Hepatocyte (in vitro differentiated cells): ENCODE measurements around the gene RAB3IL1. TPM values are rescaled to one million over a fixed set of nuclear protein-coding genes. Genes with fewer than 3 reads are reported as not detected.

Experiments
- DNase-seq: peaks from one replicate; pipeline ENCODE4 v3.0.0-alpha.2; 2016; ENCODE audit warnings: low spot score
- H2AFZ ChIP-seq: fragments of 200-600 bp; sonication (generic); 2 replicates; pipeline ENCODE4 v1.6.0; 2016; ENCODE audit warnings: antibody characterized with exemption, mild to moderate bottlenecking
- H3K27ac ChIP-seq: fragments of 200-600 bp; sonication (generic); 2 replicates; pipeline ENCODE4 v1.5.1; 2016; ENCODE audit warnings: mild to moderate bottlenecking
- H3K27me3 ChIP-seq: fragments of 200-600 bp; sonication (generic); 2 replicates; pipeline ENCODE4 v1.6.1; 2016
- H3K36me3 ChIP-seq: fragments of 200-600 bp; sonication (generic); replicated peaks from 2 replicates; pipeline ENCODE4 v1.5.1; 2016; ENCODE audit warnings: low read depth; ENCODE audit not compliant: insufficient read depth
- H3K4me1 ChIP-seq: fragments of 200-600 bp; sonication (generic); 2 replicates; pipeline ENCODE4 v1.5.1; 2016; ENCODE audit warnings: mild to moderate bottlenecking, moderate library complexity; ENCODE audit not compliant: insufficient read depth
- H3K4me2 ChIP-seq: fragments of 200-600 bp; sonication (generic); 2 replicates; pipeline ENCODE4 v1.6.0; 2016
- H3K4me3 ChIP-seq: fragments of 200-600 bp; sonication (generic); 2 replicates; pipeline ENCODE4 v1.5.1; 2016; ENCODE audit warnings: mild to moderate bottlenecking
- H3K79me2 ChIP-seq: fragments of 200-600 bp; sonication (generic); 2 replicates; pipeline ENCODE4 v1.6.0; 2017; ENCODE audit warnings: mild to moderate bottlenecking
- H3K9me2 ChIP-seq: fragments of 200-600 bp; sonication (generic); replicated peaks from 2 replicates; pipeline ENCODE4 v1.6.0; 2017; ENCODE audit warnings: mild to moderate bottlenecking; ENCODE audit not compliant: insufficient read depth
- H3K9me3 ChIP-seq: fragments of 200-600 bp; sonication (generic); 2 replicates; pipeline ENCODE4 v1.5.1; 2016; ENCODE audit warnings: low read depth, mild to moderate bottlenecking
- H4K20me1 ChIP-seq: fragments of 200-600 bp; sonication (generic); 2 replicates; pipeline ENCODE4 v1.6.0; 2016; ENCODE audit warnings: mild to moderate bottlenecking; ENCODE audit not compliant: insufficient read depth, poor library complexity, severe bottlenecking
- CTCF ChIP-seq: fragments of 200-600 bp; sonication (generic); IDR thresholded peaks from 2 replicates; pipeline ENCODE4 v1.5.1; 2016; ENCODE audit warnings: antibody characterized with exemption, mild to moderate bottlenecking; ENCODE audit not compliant: poor library complexity
- EZH2 ChIP-seq: fragments of 200-600 bp; sonication (generic); IDR thresholded peaks from 2 replicates; pipeline ENCODE4 v1.6.1; 2016; ENCODE audit warnings: antibody characterized with exemption, mild to moderate bottlenecking, borderline replicate concordance
- EZH2phosphoT487 ChIP-seq: fragments of 200-600 bp; sonication (generic); IDR thresholded peaks from one replicate; pipeline ENCODE4 v1.6.1; 2018; ENCODE audit warnings: antibody characterized with exemption, mild to moderate bottlenecking, low read depth, moderate library complexity; ENCODE audit not compliant: unreplicated experiment, severe bottlenecking
- WGBS: methylation state at CpG from one replicate; pipeline ENCODE4 v1.1.6; 2016; ENCODE audit warnings: low lambda C conversion rate; ENCODE audit errors: missing lambda C conversion rate; 5-methylcytosine and 5-hydroxymethylcytosine counted together
- polyA plus RNA-seq: library from polyadenylated mRNA; unstranded; fragments of >200 nt; fragmentation: Nextera tagmentation; extraction: Ambion mirVana; gene quantifications from 2 replicates; pipeline ENCODE4 v1.2.1, GENCODE V29; 2016
- total RNA-seq: library from RNA; depleted of rRNA; stranded (reverse); fragments of >200 nt; gene quantifications from 2 replicates; pipeline ENCODE4 v1.2.3, GENCODE V29; 2014

Gene RAB3IL1
- total and polyA plus RNA-seq, 2 experiments from 2014 or later = 10.8 to 18.6 TPM

GRCh38 chr11:61870541-61871031, 46.8 kb downstream of the RAB3IL1 start:
- no peak overlapping the region for H3K27ac ChIP-seq
- DNase-seq = no peak
- H3K27me3 ChIP-seq = no peaks in the 10 kb centered on the region
- peak overlapping the region; percentile 69 for H3K4me2 ChIP-seq
- no peaks in the 10 kb centered on the region for H3K79me2 ChIP-seq
- TF ChIP-seq EZH2phosphoT487 (no peak), CTCF (no peak), EZH2 (no peak)
- no peaks in the 10 kb centered on the region for H3K36me3 ChIP-seq
- no peaks in the 10 kb centered on the region for H3K9me2 ChIP-seq
- no peaks in the 10 kb centered on the region for H3K9me3 ChIP-seq
- peaks cover 4% of the 10 kb centered on the region for H3K4me1 ChIP-seq
- H3K4me3 ChIP-seq = no peak overlapping the region
- 52% methylated on average over 10 of the region's 10 CpGs for WGBS
- no peaks in the 10 kb centered on the region for H4K20me1 ChIP-seq
- H2AFZ ChIP-seq = no peak overlapping the region

GRCh38 chr11:61869708-61870451, 47.5 kb downstream of the RAB3IL1 start:
- Histone ChIP-seq H2AFZ (no peak overlapping the region), H3K9me3 (no peaks in the 10 kb centered on the region), H3K27me3 (no peaks in the 10 kb centered on the region), H3K4me1 (peaks cover 4% of the 10 kb centered on the region), H3K4me2 (no peak overlapping the region), H3K9me2 (no peaks in the 10 kb centered on the region), H3K36me3 (no peaks in the 10 kb centered on the region), H3K27ac (no peak overlapping the region), H3K4me3 (no peak overlapping the region), H4K20me1 (no peaks in the 10 kb centered on the region), H3K79me2 (no peaks in the 10 kb centered on the region)
- 63% methylated on average over 18 of the region's 21 CpGs for WGBS
- DNase-seq = peak; percentile 39
- TF ChIP-seq EZH2phosphoT487 (no peak), CTCF (no peak), EZH2 (no peak)

- 86% methylated on average over 4 of the region's 4 CpGs for WGBS
- H3K4me2 ChIP-seq = no peak overlapping the region
- no peak overlapping the region for H3K27ac ChIP-seq
- no peak overlapping the region for H3K4me3 ChIP-seq
- H3K9me2 ChIP-seq = no peaks in the 10 kb centered on the region
- TF ChIP-seq EZH2 = no peak
- TF ChIP-seq EZH2phosphoT487 = no peak
- TF ChIP-seq CTCF = no peak
- peaks cover 4% of the 10 kb centered on the region for H3K4me1 ChIP-seq
- no peaks in the 10 kb centered on the region for H3K27me3 ChIP-seq
- no peaks in the 10 kb centered on the region for H3K9me3 ChIP-seq
- H2AFZ ChIP-seq = no peak overlapping the region
- H4K20me1 ChIP-seq = no peaks in the 10 kb centered on the region
- DNase-seq = no peak
- H3K79me2 ChIP-seq = no peaks in the 10 kb centered on the region
- no peaks in the 10 kb centered on the region for H3K36me3 ChIP-seq
These were observed 48.0 kb downstream of the RAB3IL1 start for GRCh38 chr11:61869429-61869707.
